Measurements from ENCODE around the gene GP1BB. TPM values are rescaled to one million over a fixed set of nuclear protein-coding genes. Genes with fewer than 3 reads are reported as not detected.
A peak's percentile ranks its signal among the peaks of the same experiment; 100 is the strongest.

GP1BB gene
- total and polyA plus RNA-seq, 10 of the 15 experiments (the other 5 are each of a cell fraction or from before 2014, with no cell fraction given): 0.05 to 0.28 (median 0.28) TPM; not detected in 7

- H3K9ac ChIP-seq (ENCODE audit: control insufficient read depth, insufficient read depth, low read length): no peak overlapping the region
- no peak overlapping the region for H3K4me3 ChIP-seq
- DNase-seq (ENCODE audit: low read depth, low spot score): no peak
- SMC1A ChIA-PET (ENCODE audit: uncharacterized antibody, unreplicated experiment): no interaction called here
- no TSS peak for BruUV-seq (replicated peaks)
- H3K36me3 ChIP-seq (ENCODE audit: control insufficient read depth in 2 of 2, insufficient read depth in 2 of 2, low read length in 1 of 2): no peaks in the 10 kb centered on the region
- peak overlapping the region; percentile 44; the same call in 1 of the 2 replicates for H3K4me2 ChIP-seq (ENCODE audit: control insufficient read depth, insufficient read depth)
- peaks cover 9% of the 10 kb centered on the region for H3K4me1 ChIP-seq (ENCODE audit: control insufficient read depth, insufficient read depth, low read length)
- ATAC-seq: no peak
- H3K27me3 ChIP-seq (replicated peaks in 1 of 2; ENCODE audit: control insufficient read depth in 2 of 2, insufficient read depth in 2 of 2, low read length in 1 of 2): peaks cover 2 to 4% of the 10 kb centered on the region in 2 experiments; a peak in 3 of 4 replicates
- intact Hi-C loops (cut with micrococcal nuclease; ENCODE audit: unreplicated experiment): no loop called here
- no peaks in the 10 kb centered on the region for H3K9me3 ChIP-seq (replicated peaks; ENCODE audit: control insufficient read depth, insufficient read depth, low read length)
- H4K20me1 ChIP-seq (ENCODE audit: control insufficient read depth, insufficient read depth): no peaks in the 10 kb centered on the region
- WGBS (ENCODE audit: insufficient coverage, insufficient replicate concordance, low lambda C conversion rate, missing lambda C conversion rate): 25% methylated on average over 4 of the region's 4 CpGs
- POLR2A ChIA-PET: no interaction called here
- RAD21 ChIA-PET (ENCODE audit: unreplicated experiment): no interaction called here
- CTCF ChIA-PET: interaction anchor here (0.8 to 2.0 kb wide), 2 partner anchors 31 to 34 kb away, joined by 3 to 5 read pairs; no protein-coding TSS in a partner anchor
- H3K27ac ChIP-seq (ENCODE audit: control insufficient read depth, insufficient read depth): no peak overlapping the region
- FAIRE-seq: no peak
- no peaks in the 10 kb centered on the region for H3K79me2 ChIP-seq (ENCODE audit: control insufficient read depth, insufficient read depth, low read length)
- H2AFZ ChIP-seq (ENCODE audit: control insufficient read depth, low read depth, low read length): no peak overlapping the region
- in situ Hi-C loops (cut with MboI): no loop called here
- TF ChIP-seq BACH1 (IDR thresholded peaks at IDR 0.05; ENCODE audit: borderline replicate concordance): no peak
- no peak for TF ChIP-seq ZBTB4 (CRISPR knock-in tag; IDR thresholded peaks at IDR 0.05)
- TF ChIP-seq RFX5 (IDR thresholded peaks at IDR 0.05; ENCODE audit: low read depth, low read length): no peak
- TF ChIP-seq, protein P1, sequence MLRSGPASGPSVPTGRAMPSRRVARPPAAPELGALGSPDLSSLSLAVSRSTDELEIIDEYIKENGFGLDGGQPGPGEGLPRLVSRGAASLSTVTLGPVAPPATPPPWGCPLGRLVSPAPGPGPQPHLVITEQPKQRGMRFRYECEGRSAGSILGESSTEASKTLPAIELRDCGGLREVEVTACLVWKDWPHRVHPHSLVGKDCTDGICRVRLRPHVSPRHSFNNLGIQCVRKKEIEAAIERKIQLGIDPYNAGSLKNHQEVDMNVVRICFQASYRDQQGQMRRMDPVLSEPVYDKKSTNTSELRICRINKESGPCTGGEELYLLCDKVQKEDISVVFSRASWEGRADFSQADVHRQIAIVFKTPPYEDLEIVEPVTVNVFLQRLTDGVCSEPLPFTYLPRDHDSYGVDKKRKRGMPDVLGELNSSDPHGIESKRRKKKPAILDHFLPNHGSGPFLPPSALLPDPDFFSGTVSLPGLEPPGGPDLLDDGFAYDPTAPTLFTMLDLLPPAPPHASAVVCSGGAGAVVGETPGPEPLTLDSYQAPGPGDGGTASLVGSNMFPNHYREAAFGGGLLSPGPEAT (IDR thresholded peaks at IDR 0.05; ENCODE audit: low read depth): no peak
- no peak for TF ChIP-seq RAD51 (IDR thresholded peaks at IDR 0.05)
- TF ChIP-seq, protein P2, sequence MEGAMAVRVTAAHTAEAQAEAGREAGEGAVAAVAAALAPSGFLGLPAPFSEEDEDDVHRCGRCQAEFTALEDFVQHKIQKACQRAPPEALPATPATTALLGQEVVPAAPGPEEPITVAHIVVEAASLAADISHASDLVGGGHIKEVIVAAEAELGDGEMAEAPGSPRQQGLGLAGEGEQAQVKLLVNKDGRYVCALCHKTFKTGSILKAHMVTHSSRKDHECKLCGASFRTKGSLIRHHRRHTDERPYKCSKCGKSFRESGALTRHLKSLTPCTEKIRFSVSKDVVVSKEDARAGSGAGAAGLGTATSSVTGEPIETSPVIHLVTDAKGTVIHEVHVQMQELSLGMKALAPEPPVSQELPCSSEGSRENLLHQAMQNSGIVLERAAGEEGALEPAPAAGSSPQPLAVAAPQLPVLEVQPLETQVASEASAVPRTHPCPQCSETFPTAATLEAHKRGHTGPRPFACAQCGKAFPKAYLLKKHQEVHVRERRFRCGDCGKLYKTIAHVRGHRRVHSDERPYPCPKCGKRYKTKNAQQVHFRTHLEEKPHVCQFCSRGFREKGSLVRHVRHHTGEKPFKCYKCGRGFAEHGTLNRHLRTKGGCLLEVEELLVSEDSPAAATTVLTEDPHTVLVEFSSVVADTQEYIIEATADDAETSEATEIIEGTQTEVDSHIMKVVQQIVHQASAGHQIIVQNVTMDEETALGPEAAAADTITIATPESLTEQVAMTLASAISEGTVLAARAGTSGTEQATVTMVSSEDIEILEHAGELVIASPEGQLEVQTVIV (IDR thresholded peaks at IDR 0.05; ENCODE audit: borderline replicate concordance, partially characterized antibody): no peak
- TF ChIP-seq BMI1 (IDR thresholded peaks at IDR 0.05; ENCODE audit: borderline replicate concordance): no peak
- TF ChIP-seq SREBF2 (IDR thresholded peaks at IDR 0.05; ENCODE audit: low read length): no peak
- TF ChIP-seq EGR1 (IDR thresholded peaks at IDR 0.05; ENCODE audit: borderline replicate concordance in 1 of 2, low read depth in 2 of 2, low read length in 2 of 2): no peak
- TF ChIP-seq ZNF24 (IDR thresholded peaks at IDR 0.05): no peak
- no peak for TF ChIP-seq CEBPB (IDR thresholded peaks at IDR 0.05; ENCODE audit: borderline replicate concordance in 1 of 2, low read depth in 2 of 2, low read length in 2 of 2)
- no peak for TF ChIP-seq MTA2 (IDR thresholded peaks at IDR 0.05; ENCODE audit: low read depth)
- TF ChIP-seq NRF1 (conservative IDR thresholded peaks at IDR 0.05; ENCODE audit: low read depth, low read length): no peak
- TF ChIP-seq SIX5 (IDR thresholded peaks at IDR 0.05; ENCODE audit: low read depth, low read length, severe bottlenecking): no peak
- no peak for TF ChIP-seq E2F4 (IDR thresholded peaks at IDR 0.05; ENCODE audit: low read depth, low read length)
Measured at GRCh38 chr22:19715188-19715930, 8.0 kb upstream of the GP1BB start.
